ENCODE measurements around the gene RPL5.

The RPL5 gene

GRCh38 chr1:92831762-92832536, at the start of gene RPL5:
RPL5 (plus strand) TSS chr1:92832040; CDS start chr1:92832115, 75 bp downstream.
- DNase-seq (ENCODE audit: low spot score) = peak; percentile 97

GRCh38 chr1:92783550-92783949, 48.3 kb upstream of the RPL5 start:
- peak; percentile 43 for DNase-seq (ENCODE audit: low spot score)

GRCh38 chr1:92784021-92784638, 47.7 kb upstream of the RPL5 start:
- DNase-seq (ENCODE audit: low spot score) = peak; percentile 84

GRCh38 chr1:92784639-92785500, 47.0 kb upstream of the RPL5 start, which contains the start of gene EVI5:
EVI5 (minus strand) TSS chr1:92785108; CDS start chr1:92736546, 48,562 bp downstream.
- DNase-seq (ENCODE audit: low spot score) = peak; percentile 97

- DNase-seq (ENCODE audit: low spot score) = no peak
These were observed 45.5 kb upstream of the RPL5 start for GRCh38 chr1:92786111-92786901.

GRCh38 chr1:92790081-92790480, 41.8 kb upstream of the RPL5 start:
- DNase-seq (ENCODE audit: low spot score) = no peak

GRCh38 chr1:92790867-92791266, 41.0 kb upstream of the RPL5 start:
- no peak for DNase-seq (ENCODE audit: low spot score)

GRCh38 chr1:92791487-92792066, 40.3 kb upstream of the RPL5 start:
- no peak for DNase-seq (ENCODE audit: low spot score)

GRCh38 chr1:92792340-92792782, 39.5 kb upstream of the RPL5 start:
- no peak for DNase-seq (ENCODE audit: low spot score)

- DNase-seq (ENCODE audit: low spot score) = no peak
These were observed 36.7 kb upstream of the RPL5 start for GRCh38 chr1:92795166-92795565.

- no peak for DNase-seq (ENCODE audit: low spot score)
These were observed 34.5 kb upstream of the RPL5 start for GRCh38 chr1:92797297-92797696.

GRCh38 chr1:92797961-92798360, 33.9 kb upstream of the RPL5 start:
- DNase-seq (ENCODE audit: low spot score) = no peak

GRCh38 chr1:92803140-92803887, 28.5 kb upstream of the RPL5 start:
- DNase-seq (ENCODE audit: low spot score) = no peak

- peak; percentile 91 for DNase-seq (ENCODE audit: low spot score)
These were observed 27.1 kb upstream of the RPL5 start for GRCh38 chr1:92804721-92805201.

GRCh38 chr1:92805216-92805615, 26.6 kb upstream of the RPL5 start:
- no peak for DNase-seq (ENCODE audit: low spot score)

- DNase-seq (ENCODE audit: low spot score) = peak; percentile 11
These were observed 23.5 kb upstream of the RPL5 start for GRCh38 chr1:92808381-92808780.

- DNase-seq (ENCODE audit: low spot score) = no peak
These were observed 15.1 kb upstream of the RPL5 start for GRCh38 chr1:92816732-92817131.

GRCh38 chr1:92817137-92817697, 14.6 kb upstream of the RPL5 start:
- no peak for DNase-seq (ENCODE audit: low spot score)

GRCh38 chr1:92817986-92818764, 13.7 kb upstream of the RPL5 start:
- DNase-seq (ENCODE audit: low spot score) = peak; percentile 39

Data from kidney tubule cell (primary cell).